Bronchial smooth muscle cell (primary cell): ENCODE measurements around the gene CAP2. TPM values are rescaled to one million over a fixed set of nuclear protein-coding genes. Genes with fewer than 3 reads are reported as not detected.

Experiments
- total RNA-seq: library from RNA; depleted of rRNA; stranded (reverse); fragments of >200 nt; gene quantifications from 2 replicates; pipeline ENCODE4 v1.2.1, GENCODE V29; 2014

The CAP2 gene
- 0.86 and 1.4 TPM in 2 replicates for total RNA-seq

GRCh38 chr6:17392978-17393891, at the start of gene CAP2:
CAP2 (plus strand) TSS chr6:17393595; CDS start chr6:17421556, 27,961 bp downstream.

GRCh38 chr6:17599877-17600526, 206.6 kb downstream of the CAP2 start, which contains the start of gene FAM8A1:
FAM8A1 (plus strand) TSS chr6:17600302; CDS start chr6:17600410, 108 bp downstream.

Other genes with a start within 250 kb of the CAP2 start
- gene RBM24, start 112.2 kb upstream of the CAP2 start, total RNA-seq: 0.16 and 1.4 TPM in 2 replicates
- 10.1 and 16.2 TPM in 2 replicates for gene FAM8A1, start 206.7 kb downstream of the CAP2 start, total RNA-seq